ENCODE measurements around the gene GABBR2.

Gene GABBR2

DNA sequence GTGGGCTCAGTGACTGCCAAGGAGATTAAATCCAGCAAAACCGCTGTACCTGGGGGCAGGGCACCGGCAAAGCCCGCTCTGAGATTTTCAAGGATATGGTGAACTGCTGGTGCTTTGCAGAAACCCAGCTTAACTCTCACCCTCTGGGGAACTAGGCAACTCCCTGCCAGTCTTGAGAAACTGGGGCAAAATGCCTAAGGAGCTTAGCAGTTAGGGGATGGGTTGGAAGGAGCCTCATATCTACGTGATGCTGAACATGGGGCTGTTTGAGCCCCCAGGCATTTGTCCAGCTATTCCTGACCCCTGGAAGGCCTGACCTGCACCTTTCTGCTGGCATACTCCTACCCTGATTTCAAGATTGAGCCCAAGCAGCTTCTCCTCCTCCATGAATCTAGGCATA, 344.6 kb downstream of the GABBR2 start:
- no peak for DNase-seq

GRCh38 chr9:98363644-98364043, 345.1 kb downstream of the GABBR2 start:
- DNase-seq = no peak

- DNase-seq = no peak
These were observed 346.0 kb downstream of the GABBR2 start for GRCh38 chr9:98362624-98363252.

GRCh38 chr9:98361645-98362044, 347.1 kb downstream of the GABBR2 start:
- no peak for DNase-seq

GRCh38 chr9:98360176-98360708, 348.5 kb downstream of the GABBR2 start:
- no peak for DNase-seq

DNA sequence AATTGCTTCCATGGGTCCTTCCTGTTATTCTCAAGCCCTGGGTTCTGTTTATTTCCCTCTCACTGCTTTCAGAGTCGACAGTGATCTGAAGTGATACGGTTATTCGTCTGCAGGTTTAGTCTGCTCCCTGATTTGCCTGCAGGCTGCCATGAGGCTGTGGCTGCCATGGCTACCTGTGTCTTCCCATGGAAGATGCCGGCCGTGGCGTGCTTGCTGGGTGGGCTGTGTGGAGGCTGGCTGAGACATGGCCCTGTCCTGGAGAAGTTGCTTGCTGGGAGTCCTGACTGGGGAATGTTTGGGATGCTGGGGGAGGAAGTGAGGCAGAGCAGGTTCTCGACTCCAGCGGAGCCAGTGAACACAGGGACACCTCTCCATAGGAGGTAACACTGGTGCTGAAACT, 349.2 kb downstream of the GABBR2 start:
- DNase-seq = no peak

- DNase-seq = no peak
These were observed 350.7 kb downstream of the GABBR2 start for GRCh38 chr9:98357921-98358535.

DNA sequence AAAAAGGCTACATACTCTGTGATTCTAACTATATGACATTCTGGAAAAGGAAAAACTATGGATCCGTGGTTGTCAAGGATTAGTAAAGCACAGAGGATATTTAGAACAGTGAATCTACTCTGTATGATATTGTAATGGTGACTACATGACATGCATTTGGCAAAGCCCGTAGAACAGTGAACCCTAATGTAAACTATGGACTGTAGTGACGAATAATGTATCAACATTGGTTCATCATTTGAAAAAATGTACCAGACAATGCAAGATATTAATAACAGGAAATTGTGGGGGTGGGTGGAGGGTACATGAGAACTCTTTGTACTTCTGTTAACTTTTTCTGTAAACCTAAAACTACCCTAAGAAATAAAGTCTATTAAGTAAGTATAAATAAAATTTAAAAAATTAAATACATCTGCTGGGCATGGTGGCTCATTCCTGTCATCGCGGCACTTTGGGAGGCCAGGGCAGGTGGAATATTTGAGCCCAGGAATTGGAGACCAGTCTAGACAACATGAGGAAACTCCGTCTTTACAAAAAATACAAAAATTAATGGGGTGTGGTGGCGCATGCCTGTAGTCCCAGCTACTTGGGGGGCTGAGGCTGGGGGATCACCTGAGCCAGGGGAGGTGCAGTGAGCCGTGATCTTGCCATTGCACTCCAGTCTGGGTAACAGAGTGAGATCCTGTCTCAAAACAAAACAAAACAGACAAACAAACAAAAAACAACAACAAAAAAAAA, 351.6 kb downstream of the GABBR2 start:
- no peak for DNase-seq

DNA sequence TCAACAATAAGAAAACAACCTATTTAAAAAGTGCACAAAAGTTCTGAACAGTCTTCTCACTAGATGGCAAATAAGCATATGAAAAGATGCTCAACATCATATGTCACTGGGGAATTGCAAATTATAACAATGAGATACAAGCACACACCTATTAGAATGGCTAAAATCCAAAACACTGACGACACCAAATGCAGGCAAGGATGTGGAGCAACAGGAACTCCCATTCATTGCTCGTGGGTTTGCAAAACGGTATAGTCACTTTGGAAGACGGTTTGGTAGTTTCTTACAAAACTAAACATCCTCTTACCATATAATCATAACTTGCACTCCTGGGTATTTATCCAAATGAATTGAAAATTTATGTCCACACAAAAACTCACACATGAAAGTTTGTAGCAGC, 352.4 kb downstream of the GABBR2 start:
- no peak for DNase-seq

DNA sequence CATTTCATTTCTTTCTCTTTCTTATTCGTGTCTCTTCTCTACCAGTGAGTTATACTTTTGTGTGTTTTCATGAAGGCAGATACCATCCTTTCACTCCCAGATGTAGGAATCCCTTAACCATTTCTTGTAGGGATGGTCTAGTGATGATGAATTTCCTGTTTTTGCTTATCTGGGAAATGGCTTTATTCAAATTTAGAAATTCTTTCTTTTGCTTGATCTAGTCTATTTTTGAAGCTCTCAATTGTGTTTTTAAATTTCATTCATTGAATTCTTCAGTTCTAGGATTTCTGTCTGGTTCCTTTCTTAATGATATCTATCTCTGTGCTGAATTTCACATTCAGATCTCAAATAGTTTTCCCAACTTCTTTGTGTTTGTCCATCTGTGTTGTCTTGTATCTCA, 357.4 kb downstream of the GABBR2 start:
- DNase-seq = no peak

DNA sequence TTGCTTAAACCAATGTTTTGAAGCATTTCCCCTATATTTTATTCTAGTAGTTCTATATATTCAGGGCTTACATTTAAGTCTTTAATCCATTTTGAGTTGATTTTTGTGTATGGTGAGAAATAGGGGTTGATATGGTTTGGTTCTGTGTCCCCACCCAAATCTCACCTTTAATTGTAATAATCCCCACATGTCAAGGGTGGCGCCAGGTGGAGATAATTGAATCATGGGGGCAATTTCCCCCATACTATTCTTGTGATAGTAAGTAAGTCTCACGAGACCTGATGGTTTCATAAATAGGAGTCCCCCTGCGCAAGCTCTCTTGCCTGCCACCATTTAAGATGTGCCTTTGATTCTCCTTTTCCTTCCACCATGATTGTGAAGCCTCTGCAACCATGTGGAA, 361.1 kb downstream of the GABBR2 start:
- DNase-seq = no peak

GRCh38 chr9:98345011-98345410, 363.7 kb downstream of the GABBR2 start:
- DNase-seq = no peak

GRCh38 chr9:98344581-98344980, 364.2 kb downstream of the GABBR2 start:
- DNase-seq = no peak

DNA sequence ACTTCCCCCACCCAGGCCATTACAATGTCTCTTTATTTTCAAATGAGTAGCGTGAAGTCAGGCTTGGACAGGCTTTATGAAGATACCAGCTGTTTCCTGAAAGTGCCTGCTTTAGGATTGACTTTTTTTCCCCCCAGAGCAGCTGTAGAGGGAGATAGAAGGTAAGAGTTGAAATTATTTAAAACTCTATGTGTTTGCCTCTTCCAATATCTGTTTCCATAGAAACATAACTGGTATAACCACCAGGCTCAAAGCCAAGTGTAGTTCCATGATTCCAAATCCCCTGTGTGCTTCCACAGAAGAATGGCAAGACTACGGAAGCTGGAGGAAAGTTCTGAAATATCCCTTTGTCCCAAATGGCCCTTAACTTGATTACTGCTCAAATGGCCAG, 365.9 kb downstream of the GABBR2 start:
- no peak for DNase-seq

DNA sequence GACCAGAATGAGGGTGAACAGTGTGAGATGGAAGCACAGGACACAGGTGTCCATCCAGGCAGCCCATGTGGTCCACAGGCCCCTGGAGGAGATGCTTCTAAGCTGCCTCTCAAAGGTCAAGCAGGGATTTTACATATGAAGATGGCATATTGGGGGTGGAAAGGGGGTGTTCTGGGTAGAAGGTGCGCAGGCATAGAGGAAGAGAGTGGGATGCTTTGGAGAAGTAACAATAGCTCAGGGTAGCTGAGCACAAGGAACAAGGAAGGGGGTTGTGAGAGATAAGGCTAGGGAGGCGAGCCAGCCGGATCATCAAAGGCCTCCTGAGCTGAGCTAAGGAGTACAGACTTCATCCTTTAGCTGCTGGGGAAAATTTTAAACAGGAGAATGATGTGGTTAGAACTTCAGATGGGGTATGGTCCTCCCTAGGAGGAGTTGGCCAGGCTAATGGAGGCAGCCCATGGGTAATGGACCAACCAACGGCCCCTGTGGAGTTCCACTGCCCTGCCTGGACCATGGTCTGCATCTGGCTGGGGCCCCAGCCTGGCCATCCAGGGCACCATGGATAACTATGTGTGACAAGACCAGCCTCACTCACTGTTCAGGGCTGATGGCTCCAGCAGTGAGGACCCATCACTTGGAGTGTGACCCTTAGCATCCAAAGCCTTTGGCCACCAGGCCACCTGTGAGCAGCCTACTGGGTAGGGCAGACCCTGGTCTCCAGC, 366.5 kb downstream of the GABBR2 start:
- no peak for DNase-seq

- DNase-seq = no peak
These were observed 367.3 kb downstream of the GABBR2 start for GRCh38 chr9:98341157-98342097.

GRCh38 chr9:98339987-98340800, 368.5 kb downstream of the GABBR2 start:
- no peak for DNase-seq

DNA sequence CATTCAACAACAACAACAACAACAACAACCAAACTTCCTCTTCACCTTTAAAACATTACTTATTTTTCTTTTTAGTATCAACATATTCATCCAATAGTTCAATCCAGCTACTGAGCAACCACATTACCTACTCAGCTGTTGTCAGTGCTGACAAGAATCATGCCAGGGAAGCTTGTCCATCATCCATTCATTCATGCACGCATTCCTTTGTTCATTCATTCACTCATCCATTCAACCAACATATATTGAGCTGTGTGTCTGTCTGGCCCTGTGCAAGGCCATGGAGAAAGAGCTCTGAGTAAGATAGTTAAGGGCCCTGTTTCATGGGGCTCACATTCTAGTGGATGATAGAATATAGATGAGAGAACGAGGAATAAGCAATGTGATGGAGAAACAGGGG, 373.1 kb downstream of the GABBR2 start:
- no peak for DNase-seq

DNA sequence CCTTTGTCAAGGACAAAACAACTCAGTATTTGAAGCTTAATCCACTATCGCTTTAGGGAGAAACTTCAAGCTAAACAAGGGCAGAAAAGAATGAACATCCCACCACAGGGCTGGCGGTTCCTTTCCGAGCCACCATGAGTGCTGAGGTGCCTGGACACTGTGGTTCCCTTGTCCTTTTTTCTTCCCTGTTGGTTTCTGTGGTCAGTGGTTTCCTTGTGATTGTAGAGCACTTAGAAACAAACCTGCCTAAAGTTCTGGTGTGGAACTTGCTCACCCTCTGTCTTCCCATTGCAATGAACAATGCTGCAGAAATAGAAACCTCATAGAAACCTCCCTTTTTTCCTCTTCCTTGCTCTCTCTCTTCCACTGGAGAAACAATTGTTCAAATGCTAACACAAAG, 373.9 kb downstream of the GABBR2 start:
- DNase-seq = no peak

DNA sequence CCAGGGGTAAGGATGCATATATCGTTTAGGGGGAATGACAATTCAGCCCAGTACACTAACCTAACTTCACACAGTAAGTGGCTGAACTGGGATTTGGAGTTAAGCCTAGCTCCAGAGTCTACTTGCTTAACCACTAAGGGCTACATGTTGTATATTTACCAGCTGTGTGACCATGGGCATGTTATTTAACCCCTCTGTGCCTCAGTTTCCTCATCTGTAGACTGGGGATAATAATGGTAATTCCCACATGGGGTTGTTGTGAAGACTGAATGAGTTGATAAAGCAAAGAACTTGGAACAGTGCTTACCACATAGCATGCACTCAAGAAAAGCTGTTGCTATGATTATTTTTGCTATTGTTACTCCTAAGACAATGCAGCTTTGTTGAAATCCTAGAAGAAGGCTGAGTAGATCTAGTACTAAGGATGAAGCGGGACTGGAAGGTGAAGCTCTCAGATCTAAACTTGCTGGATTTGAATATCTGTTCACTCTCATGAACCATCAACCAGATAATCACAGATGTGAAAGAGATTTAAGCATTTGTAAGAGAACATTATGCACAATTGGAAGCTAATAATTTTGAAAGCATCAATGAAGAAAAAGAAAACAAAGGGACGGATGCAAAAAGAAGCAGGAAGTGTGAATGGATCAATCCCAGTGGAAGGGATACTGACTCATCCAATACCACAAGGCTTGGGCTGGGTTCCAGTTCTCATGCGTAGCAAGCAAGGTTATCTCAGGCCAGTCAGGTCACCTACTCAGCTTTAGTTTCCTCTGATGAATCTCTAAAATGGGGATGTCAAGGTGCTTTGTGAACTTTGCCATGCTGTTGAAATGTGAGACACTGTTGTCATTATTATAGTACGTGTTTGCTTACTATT, 374.8 kb downstream of the GABBR2 start:
- DNase-seq = no peak
